K562 (cell line): Measurements from ENCODE around the gene SLC4A1. TPM values are rescaled to one million over a fixed set of nuclear protein-coding genes. Genes with fewer than 3 reads are reported as not detected.

Source experiments
- ASH1L ChIP-seq: fragments of 450-650 bp; IDR thresholded peaks from 2 replicates; pipeline ENCODE4 v1.6.1; 2018; ENCODE audit warnings: borderline replicate concordance, mild to moderate bottlenecking, low read depth; ENCODE audit not compliant: partially characterized antibody
- CBFA2T3 ChIP-seq: fragments of 450-650 bp; IDR thresholded peaks from 2 replicates; pipeline ENCODE4 v1.6.1; 2017
- DPF2 ChIP-seq: fragments of 450-650 bp; IDR thresholded peaks from 2 replicates; pipeline ENCODE4 v1.6.1; 2016
- ESRRA ChIP-seq: fragments of 450-650 bp; IDR thresholded peaks from 2 replicates; pipeline ENCODE4 v1.6.1; 2014; ENCODE audit warnings: low read depth, mild to moderate bottlenecking, moderate library complexity, borderline replicate concordance
- GTF2E2 ChIP-seq: fragments of 200-800 bp; sonication (Bioruptor generic); IDR thresholded peaks from 2 replicates; pipeline ENCODE4 v1.6.1; 2016; ENCODE audit warnings: missing genetic modification characterization, missing compliant biosample characterization
- HMG20A ChIP-seq: fragments of 450-650 bp; formaldehyde crosslinking; conservative IDR thresholded peaks from 2 replicates; pipeline ENCODE4 v1.4.0; 2020; ENCODE audit warnings: mild to moderate bottlenecking, mixed read lengths
- HMG20B ChIP-seq: fragments of 250-450 bp; sonication (Bioruptor Pico); IDR thresholded peaks from 2 replicates; pipeline ENCODE4 v1.5.0; 2021; ENCODE audit warnings: mild to moderate bottlenecking
- KHSRP ChIP-seq: fragments of 450-650 bp; IDR thresholded peaks from 2 replicates; pipeline ENCODE4 v1.6.1; 2017
- NUFIP1 ChIP-seq: fragments of 450-650 bp; IDR thresholded peaks from 2 replicates; pipeline ENCODE4 v1.6.1; 2018; ENCODE audit not compliant: partially characterized antibody
- RAD21 ChIP-seq, 2 experiments: fragments of 250-450 bp in 1 of 2; fragments of 450-650 bp in 1 of 2; sonication (Bioruptor Pico) in 1 of 2; formaldehyde crosslinking in 1 of 2; IDR thresholded peaks in 1 of 2; conservative IDR thresholded peaks in 1 of 2; 2 replicates each; pipeline versions ENCODE4 v1.4.0 to v1.8.0; 2020 to 2022; ENCODE audit warnings: mild to moderate bottlenecking in 2 of 2, moderate library complexity in 1 of 2
- TBP ChIP-seq: optimal IDR thresholded peaks from 2 replicates; pipeline ENCODE3; 2011; ENCODE audit warnings: low read depth, low read length, improper control_type of control experiment
- TCF7 ChIP-seq: sonication (generic); IDR thresholded peaks from 2 replicates; pipeline ENCODE4 v1.6.1; 2016; ENCODE audit warnings: antibody characterized with exemption, borderline replicate concordance
- ZNF134 ChIP-seq: fragments of 250-450 bp; sonication (Bioruptor Pico); conservative IDR thresholded peaks from 2 replicates; pipeline ENCODE4 v1.4.0; 2020
- ZZZ3 ChIP-seq: fragments of 450-650 bp; IDR thresholded peaks from 2 replicates; pipeline ENCODE4 v1.6.1; 2016; ENCODE audit warnings: antibody characterized with exemption, mild to moderate bottlenecking, moderate library complexity
- polyA plus RNA-seq, 8 experiments: library from polyadenylated mRNA; depleted of rRNA in 4 of 8; stranded (reverse) in 5 of 8; unstranded in 3 of 8; fragments of >200 nt; fragmentation: Nextera tagmentation in 2 of 8; fragmentation: Illumina TruSeq in 1 of 8; extraction: Ambion mirVana in 2 of 8; extraction: Trizol in 1 of 8; gene quantifications; 2 replicates each; pipeline versions ENCODE4 v1.2.1 to v1.2.3, GENCODE V29; 2011 to 2014; ENCODE audit warnings: inconsistent platforms in 1 of 8, missing spikeins in 1 of 8
- total RNA-seq, 7 experiments: library from RNA; depleted of rRNA in 6 of 7; stranded (reverse); fragments of >200 nt in 6 of 7; fragmentation: Illumina TruSeq in 2 of 7; extraction: Trizol in 2 of 7; gene quantifications; 2 replicates each; pipeline versions ENCODE4 v1.2.1 to v1.2.3, GENCODE V29; 2011 to 2021; ENCODE audit warnings: low replicate concordance in 1 of 7
- TF ChIP-seq, protein P1 (sequence below): fragments of 250-450 bp; sonication (Bioruptor Pico); IDR thresholded peaks from 2 replicates; pipeline ENCODE4 v1.8.0; 2022; ENCODE audit warnings: moderate library complexity, mild to moderate bottlenecking, inconsistent platforms
- TF ChIP-seq, protein P2 (sequence below): fragments of 250-450 bp; sonication (Bioruptor Pico); IDR thresholded peaks from 2 replicates; pipeline ENCODE4 v1.5.0; 2020; ENCODE audit warnings: mild to moderate bottlenecking
- TF ChIP-seq, protein P3 (sequence below), 3 experiments: IDR thresholded peaks in 2 of 3; conservative IDR thresholded peaks in 1 of 3; 2 replicates each; pipeline ENCODE4 v1.5.1; 2011 to 2012; ENCODE audit warnings: low read length in 3 of 3, mild to moderate bottlenecking in 3 of 3, control low read depth in 2 of 3, improper control_type of control experiment in 1 of 3, inconsistent platforms in 1 of 3, low read depth in 1 of 3, mixed read lengths in 1 of 3, moderate library complexity in 1 of 3; ENCODE audit not compliant: insufficient read depth in 2 of 3
- TF ChIP-seq, protein P4 (sequence below), 2 experiments: fragments of 450-650 bp; IDR thresholded peaks; 2 replicates each; pipeline ENCODE4 v1.6.1; 2016; ENCODE audit warnings: mild to moderate bottlenecking in 2 of 2, borderline replicate concordance in 1 of 2, low read depth in 1 of 2, moderate library complexity in 1 of 2

SLC4A1 gene
- total and polyA plus RNA-seq, 9 of the 15 experiments (the other 6 are each of a cell fraction or from before 2014, with no cell fraction given) = 0.14 to 1.00 (median 0.53) TPM

DNA sequence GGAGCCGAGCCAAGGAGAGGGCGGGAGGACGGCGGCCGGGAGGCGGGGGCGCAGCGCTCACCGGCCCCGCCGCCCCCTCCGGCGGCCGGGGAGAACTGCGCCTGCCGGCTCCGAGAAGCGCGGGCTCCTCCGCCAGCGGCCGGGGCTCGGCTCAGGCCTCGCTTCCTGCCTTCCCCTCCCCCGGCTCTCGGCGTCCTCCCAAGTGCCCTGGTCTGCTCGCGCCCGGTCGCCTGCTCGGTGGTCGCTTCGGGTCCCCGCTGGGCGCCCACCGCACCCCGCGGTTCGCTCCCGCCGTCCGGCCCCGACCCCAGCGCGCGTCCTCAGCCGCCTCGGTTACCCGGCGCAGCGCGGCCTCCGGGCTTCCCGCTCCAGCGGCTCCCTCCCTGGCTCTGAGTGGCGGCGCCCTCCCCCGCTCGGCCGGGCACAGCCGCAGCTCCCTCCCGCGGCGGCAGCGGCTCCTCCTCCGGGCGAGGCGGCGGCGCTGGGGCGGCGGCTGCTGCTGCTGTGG is 48.8 kb downstream of the SLC4A1 start (continued):
- TF ChIP-seq, protein P1, sequence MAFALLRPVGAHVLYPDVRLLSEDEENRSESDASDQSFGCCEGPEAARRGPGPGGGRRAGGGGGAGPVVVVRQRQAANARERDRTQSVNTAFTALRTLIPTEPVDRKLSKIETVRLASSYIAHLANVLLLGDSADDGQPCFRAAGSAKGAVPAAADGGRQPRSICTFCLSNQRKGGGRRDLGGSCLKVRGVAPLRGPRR (CRISPR knock-in tag) = no peak
- TF ChIP-seq CBFA2T3 (no peak), TCF7 (no peak), HMG20B (CRISPR knock-in tag) (no peak), GTF2E2 (tag) (no peak), ZZZ3 (no peak), HMG20A (CRISPR knock-in tag) (no peak), ESRRA (no peak), KHSRP (no peak), TBP (no peak), NUFIP1 (no peak), ZNF134 (no peak), ASH1L (no peak), DPF2 (no peak), RAD21 (CRISPR knock-in tag; conservative IDR thresholded peaks at IDR 0.05 in 1 of 2, IDR thresholded peaks at IDR 0.05 in 1 of 2) (0 out of 4 replicates have a peak, but pooled peaks of 1 of the 2 experiments have one; percentile 11)
- TF ChIP-seq, protein P2, sequence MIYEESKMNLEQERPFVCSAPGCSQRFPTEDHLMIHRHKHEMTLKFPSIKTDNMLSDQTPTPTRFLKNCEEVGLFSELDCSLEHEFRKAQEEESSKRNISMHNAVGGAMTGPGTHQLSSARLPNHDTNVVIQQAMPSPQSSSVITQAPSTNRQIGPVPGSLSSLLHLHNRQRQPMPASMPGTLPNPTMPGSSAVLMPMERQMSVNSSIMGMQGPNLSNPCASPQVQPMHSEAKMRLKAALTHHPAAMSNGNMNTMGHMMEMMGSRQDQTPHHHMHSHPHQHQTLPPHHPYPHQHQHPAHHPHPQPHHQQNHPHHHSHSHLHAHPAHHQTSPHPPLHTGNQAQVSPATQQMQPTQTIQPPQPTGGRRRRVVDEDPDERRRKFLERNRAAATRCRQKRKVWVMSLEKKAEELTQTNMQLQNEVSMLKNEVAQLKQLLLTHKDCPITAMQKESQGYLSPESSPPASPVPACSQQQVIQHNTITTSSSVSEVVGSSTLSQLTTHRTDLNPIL (CRISPR knock-in tag) = no peak
- TF ChIP-seq, protein P3, sequence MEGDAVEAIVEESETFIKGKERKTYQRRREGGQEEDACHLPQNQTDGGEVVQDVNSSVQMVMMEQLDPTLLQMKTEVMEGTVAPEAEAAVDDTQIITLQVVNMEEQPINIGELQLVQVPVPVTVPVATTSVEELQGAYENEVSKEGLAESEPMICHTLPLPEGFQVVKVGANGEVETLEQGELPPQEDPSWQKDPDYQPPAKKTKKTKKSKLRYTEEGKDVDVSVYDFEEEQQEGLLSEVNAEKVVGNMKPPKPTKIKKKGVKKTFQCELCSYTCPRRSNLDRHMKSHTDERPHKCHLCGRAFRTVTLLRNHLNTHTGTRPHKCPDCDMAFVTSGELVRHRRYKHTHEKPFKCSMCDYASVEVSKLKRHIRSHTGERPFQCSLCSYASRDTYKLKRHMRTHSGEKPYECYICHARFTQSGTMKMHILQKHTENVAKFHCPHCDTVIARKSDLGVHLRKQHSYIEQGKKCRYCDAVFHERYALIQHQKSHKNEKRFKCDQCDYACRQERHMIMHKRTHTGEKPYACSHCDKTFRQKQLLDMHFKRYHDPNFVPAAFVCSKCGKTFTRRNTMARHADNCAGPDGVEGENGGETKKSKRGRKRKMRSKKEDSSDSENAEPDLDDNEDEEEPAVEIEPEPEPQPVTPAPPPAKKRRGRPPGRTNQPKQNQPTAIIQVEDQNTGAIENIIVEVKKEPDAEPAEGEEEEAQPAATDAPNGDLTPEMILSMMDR (IDR thresholded peaks at IDR 0.05 in 2 of 3, conservative IDR thresholded peaks at IDR 0.05 in 1 of 3; ENCODE audit: insufficient read depth in 2 of 3, low read depth in 1 of 3, low read length in 3 of 3) = peak; percentile 33 to 69 (median 54); a peak in 5 of 6 replicates
- TF ChIP-seq, protein P4, sequence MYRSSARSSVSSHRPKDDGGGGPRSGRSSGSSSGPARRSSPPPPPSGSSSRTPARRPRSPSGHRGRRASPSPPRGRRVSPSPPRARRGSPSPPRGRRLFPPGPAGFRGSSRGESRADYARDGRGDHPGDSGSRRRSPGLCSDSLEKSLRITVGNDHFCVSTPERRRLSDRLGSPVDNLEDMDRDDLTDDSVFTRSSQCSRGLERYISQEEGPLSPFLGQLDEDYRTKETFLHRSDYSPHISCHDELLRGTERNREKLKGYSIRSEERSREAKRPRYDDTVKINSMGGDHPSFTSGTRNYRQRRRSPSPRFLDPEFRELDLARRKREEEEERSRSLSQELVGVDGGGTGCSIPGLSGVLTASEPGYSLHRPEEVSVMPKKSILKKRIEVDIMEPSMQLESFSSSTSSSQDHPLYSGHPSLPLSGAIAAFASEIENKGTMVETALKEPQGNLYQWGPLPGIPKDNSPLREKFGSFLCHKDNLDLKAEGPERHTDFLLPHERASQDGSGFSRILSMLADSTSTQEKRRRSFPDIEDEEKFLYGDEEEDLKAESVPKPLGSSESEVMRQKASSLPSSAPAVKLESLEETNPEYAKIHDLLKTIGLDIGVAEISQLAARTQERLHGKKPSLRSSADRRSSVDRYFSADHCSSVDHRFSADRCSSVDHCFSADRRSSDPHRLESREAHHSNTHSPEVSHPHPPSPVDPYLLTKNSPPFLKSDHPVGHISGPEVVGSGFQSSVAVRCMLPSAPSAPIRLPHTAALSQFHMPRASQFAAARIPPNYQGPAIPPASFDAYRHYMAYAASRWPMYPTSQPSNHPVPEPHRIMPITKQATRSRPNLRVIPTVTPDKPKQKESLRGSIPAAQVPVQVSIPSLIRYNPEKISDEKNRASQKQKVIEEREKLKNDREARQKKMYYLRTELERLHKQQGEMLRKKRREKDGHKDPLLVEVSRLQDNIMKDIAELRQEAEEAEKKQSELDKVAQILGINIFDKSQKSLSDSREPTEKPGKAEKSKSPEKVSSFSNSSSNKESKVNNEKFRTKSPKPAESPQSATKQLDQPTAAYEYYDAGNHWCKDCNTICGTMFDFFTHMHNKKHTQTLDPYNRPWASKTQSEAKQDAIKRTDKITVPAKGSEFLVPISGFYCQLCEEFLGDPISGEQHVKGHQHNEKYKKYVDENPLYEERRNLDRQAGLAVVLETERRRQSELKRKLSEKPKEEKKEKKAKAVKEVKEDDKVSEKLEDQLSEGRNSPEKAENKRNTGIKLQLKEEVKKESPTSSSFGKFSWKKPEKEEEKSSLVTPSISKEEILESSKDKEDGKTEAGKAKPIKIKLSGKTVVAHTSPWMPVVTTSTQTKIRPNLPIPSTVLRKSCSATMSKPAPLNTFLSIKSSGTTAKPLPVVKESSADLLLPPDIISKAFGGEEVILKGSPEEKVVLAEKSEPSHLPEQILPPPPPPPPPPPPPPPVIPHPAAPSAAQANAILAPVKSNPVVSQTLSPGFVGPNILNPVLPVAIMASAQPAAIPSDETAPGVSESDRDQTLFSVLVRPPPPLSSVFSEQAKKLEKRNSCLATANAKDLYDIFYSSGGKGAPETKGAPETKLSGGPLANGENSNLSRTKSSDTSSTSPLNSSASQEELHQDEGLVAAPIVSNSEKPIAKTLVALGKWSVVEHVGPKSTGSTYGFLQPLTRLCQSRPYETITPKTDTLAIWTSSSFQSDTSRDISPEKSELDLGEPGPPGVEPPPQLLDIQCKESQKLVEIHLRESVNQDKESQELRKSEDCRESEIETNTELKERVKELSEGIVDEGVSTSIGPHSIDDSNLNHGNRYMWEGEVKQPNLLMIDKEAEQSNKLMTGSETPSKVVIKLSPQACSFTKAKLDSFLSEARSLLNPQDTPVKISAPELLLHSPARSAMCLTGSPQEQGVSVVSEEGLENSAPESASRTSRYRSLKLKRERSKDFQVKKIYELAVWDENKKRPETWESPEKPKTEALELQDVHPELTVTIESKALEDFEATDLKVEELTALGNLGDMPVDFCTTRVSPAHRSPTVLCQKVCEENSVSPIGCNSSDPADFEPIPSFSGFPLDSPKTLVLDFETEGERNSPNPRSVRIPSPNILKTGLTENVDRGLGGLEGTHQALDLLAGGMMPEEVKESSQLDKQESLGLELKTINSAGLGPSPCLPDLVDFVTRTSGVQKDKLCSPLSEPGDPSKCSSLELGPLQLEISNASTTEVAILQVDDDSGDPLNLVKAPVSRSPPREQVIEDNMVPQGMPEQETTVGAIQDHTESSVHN (IDR thresholded peaks at IDR 0.05; ENCODE audit: borderline replicate concordance in 1 of 2, low read depth in 1 of 2) = no peak
